ENCODE data around the gene STEAP2.

GRCh38 chr7:90178166-90178565 lies 33.4 kb upstream of the STEAP2 start:
- TF ChIP-seq POLR2A (IDR thresholded peaks at IDR 0.05; ENCODE audit: low read depth, low read length), result no peak
- TF ChIP-seq CTCF (IDR thresholded peaks at IDR 0.05; ENCODE audit: extremely low read depth in 1 of 2, insufficient read depth in 1 of 2, low read depth in 1 of 2, low read length in 2 of 2), result no peak
- no peak for TF ChIP-seq POLR2AphosphoS5 (IDR thresholded peaks at IDR 0.05; ENCODE audit: insufficient read depth, low read depth, low read length)
- no peak for TF ChIP-seq EZH2 (IDR thresholded peaks at IDR 0.05; ENCODE audit: borderline replicate concordance, low read depth, low read length, severe bottlenecking)
- TF ChIP-seq MYC (IDR thresholded peaks at IDR 0.05; ENCODE audit: low read depth, low read length), result no peak
- TF ChIP-seq MAX (IDR thresholded peaks at IDR 0.05; ENCODE audit: insufficient read depth, insufficient read length), result no peak
- TF ChIP-seq JUN (IDR thresholded peaks at IDR 0.05; ENCODE audit: borderline replicate concordance, insufficient read depth, insufficient read length, low read depth), result no peak
- TF ChIP-seq GATA2 (IDR thresholded peaks at IDR 0.05; ENCODE audit: insufficient read depth, insufficient read length, low read depth, low read length), result no peak
